HG03460 (cell line): ENCODE data around the gene TMEM164.
"Not testable (repeated sequence)": the region's sequence is repeated elsewhere in the genome, so short reads cannot be mapped to it uniquely, and the experiment has no call there.

Source experiments
- ATAC-seq: cut with Tn5 transposase; IDR thresholded peaks from one replicate; pipeline ENCODE4 v1.9.1; 2021; ENCODE audit not compliant: unreplicated experiment

Gene TMEM164

DNA sequence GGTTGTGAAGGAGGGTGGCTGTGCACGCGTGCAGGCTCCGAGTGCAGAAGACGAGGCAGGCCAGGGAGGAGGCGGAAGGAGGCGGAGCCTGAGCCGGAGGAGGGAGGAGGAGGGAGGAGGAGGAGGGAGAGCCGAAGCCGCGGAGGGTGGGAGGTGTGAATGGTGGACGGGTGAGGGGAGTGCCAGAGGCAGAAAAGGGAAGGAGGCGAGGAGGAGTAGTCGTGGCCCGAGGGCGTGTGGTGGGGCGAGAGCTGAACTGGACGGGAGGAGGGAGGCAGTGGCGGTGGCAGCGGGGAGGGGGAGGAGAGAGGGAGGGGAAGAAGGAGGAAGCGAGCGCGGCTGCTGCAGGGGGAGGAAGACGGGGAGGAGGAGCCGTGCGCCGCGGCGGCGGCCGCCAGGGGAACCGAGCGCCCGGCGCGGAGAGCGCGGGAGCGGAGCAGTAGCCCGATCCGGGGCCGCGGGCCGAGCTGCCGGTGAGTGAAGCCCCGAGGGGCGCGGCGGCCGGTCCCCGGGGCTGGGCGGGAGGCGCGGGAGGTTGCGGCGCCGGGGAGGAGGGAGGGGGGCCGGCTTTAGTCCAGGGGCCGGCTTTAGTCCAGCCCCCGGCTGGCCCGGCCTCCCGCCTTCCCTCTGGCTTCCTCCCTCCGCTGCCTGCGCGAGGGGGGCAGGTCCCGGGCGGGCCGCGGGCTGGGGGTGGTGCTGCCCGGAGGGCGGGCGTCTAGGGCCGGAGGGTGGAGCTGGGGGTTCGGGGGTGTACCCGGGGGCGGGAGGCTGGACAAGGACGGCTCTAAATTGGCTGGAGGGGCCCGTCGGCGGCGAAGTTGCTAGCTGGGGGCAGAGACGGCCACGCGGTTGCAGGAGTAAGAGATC, at the start of gene TMEM164:
TMEM164 (plus strand) TSS at position 815 of the 867 bp plus-strand sequence. CDS start 661 bp downstream, outside the sequence.
- ATAC-seq: peak; percentile 76

GRCh38 chrX:109954333-109954732, 48.6 kb upstream of the TMEM164 start:
- ATAC-seq: no peak

DNA sequence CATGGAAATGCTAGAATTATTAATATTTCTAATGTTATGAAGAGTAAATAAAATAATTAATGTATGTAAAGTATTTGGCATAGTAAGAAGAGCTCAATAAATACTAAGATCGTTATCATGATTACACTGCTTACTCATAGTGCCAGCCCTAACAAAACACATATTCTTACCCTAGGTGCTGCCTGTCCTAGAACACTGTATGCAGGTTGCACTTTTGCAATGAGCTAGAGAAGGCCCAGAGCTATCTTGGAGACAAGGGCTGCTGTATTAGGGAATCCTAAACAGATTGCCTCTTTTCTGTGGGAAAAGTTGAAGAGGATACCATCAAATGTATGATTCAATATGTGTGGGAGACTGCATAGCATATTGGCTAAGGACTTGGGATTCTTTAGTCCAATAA, 48.0 kb upstream of the TMEM164 start:
- no peak for ATAC-seq

GRCh38 chrX:109958266-109958665, 44.6 kb upstream of the TMEM164 start:
- ATAC-seq: no peak

- no peak for ATAC-seq
Observed at GRCh38 chrX:109959356-109959871, 43.5 kb upstream of the TMEM164 start.

DNA sequence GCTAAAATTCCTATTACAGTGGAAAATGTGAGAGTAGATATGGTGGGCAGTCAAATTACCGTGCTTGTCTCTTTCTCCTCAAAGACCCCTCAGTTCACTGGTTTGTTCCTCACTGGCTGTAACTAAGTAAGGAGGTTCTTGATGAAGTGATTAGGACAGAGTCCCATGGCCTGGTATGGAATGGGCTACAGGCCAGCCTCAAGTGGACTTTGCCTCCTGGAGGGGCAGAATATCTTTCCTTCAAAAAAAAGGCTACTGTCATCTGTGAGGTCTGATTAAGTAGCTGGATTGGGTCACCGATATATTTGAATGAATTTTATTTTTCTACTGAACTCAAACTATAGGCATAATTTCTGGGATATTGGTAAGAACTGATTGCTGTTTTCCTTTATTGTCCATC, 38.5 kb upstream of the TMEM164 start:
- ATAC-seq: no peak

DNA sequence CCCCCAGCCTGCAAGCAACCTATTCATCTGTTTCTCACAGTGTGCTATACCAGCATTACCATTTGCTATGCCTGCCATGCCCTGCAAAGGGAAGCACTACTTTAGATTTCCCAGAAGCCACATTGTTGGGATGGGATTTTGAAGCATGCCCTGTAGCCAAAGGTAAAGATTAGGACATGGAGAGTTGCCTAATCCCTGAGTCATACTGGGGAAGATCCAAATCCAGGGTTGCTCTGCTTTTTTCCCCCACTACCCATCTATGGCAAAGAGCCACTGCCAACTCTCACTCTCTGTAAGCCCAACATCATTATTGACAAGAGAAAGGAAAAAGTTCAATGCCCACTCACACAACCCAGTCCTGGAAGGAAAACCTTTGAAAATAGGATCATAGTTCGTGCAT, 36.7 kb upstream of the TMEM164 start:
- no peak for ATAC-seq

GRCh38 chrX:109967156-109967555, 35.8 kb upstream of the TMEM164 start:
- ATAC-seq: no peak

DNA sequence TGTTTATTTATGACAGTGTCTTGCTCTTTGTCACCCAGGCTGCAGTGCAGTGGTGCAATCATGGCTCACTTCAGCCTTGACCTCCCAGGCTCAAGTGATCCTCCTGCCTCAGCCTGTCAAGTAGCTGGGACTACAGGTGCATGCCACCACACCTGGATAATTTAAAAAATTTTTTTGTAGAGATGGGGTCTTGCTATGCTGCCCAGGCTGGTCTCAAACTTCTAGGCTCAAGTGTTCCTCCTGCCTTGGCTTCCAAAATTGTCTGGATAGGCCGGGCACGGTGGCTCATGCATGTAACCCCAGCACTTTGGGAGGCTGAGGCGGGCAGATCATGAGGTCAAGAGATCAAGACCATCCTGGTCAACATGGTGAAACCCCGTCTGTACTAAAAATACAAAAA, 32.1 kb upstream of the TMEM164 start:
- ATAC-seq: not testable (repeated sequence)

DNA sequence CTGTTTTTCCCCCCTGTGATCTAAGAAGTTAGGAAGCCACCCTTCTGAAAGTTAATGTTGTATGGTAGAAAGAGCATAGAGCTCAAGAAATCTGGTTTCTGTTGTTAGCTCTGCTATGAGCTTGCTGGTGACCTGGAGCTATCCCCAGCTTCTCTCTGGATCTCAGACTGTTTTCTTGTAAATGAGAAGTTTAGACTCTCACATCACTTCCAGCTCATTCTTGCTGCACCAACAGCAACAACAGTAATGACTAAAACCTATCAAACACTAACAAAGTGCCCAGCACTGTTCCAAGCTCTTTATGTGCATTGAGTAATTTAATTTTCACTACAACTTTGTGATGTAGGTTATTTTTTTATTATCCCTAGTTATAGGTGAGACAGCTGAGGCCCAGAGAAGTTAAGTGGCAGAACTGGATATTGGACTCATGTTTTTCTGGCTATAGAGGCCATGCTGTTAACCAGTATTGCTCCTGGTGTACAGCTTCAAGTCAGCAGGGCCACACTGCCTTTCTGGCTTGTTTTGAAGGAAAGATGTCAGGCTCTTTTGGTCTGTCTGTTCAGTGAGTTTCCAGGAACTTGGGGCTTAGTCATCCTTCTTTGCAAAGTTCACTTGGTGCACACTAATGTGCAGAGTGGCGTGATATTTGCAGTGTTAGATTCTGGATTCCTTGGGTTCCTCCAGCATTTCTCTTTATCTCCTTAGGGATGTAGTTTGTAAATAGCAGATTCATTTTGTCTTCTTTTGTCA, 27.8 kb upstream of the TMEM164 start:
- no peak for ATAC-seq

- not testable (repeated sequence) for ATAC-seq
Observed at GRCh38 chrX:109985210-109985609, 17.7 kb upstream of the TMEM164 start.

DNA sequence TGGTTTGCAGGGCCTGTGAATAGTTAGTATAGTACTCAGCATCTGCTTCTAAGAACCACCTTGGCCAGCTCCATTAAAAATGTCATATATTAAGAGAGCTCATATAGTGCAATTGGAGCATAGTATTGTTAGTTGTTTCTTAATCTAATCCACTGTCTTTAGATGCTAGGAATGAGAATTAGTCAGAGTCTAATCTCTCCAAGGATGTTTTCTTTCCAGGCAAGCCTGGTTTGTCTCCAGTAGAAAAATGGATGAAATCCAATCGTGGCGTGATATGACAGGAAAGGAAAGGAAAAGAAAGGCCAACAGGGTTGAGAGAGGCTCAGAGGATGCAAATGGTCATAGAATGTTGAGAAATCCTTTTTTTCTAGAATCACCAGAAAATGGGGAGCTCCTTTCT, 15.0 kb upstream of the TMEM164 start:
- no peak for ATAC-seq

DNA sequence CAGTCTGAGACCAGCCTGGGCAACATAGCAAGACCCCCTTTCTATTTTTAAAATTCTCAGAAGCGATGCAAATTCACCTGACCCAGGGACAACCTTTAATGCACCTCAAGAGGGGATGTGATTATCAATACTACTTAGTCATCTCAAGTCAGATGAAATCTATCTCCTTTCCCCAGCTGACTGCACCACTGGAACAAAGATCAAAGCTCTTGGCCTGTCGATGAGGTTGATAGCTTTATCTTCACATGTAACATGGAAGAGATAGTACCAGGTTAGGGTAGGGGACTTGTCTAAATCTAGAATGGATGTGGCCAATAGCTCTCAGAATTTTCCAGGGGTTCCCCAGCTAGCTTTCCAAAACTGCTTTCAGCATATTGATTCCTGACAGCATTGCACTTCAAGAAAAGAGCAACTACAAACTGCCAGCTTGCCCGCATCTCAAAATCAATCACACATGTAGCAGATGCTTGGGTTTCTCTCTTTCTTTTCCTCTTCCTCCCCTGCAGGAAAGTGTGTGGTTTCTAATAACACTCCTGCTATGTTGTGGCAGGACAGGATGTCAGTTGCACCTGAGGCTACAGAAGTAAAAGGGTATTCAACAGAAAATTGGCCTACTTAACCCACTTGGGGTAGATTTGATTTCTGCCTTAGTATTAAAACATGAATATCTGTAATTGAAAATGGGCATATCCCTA, 12.2 kb upstream of the TMEM164 start:
- ATAC-seq: no peak

GRCh38 chrX:109992203-109992602, 10.7 kb upstream of the TMEM164 start:
- ATAC-seq: no peak

DNA sequence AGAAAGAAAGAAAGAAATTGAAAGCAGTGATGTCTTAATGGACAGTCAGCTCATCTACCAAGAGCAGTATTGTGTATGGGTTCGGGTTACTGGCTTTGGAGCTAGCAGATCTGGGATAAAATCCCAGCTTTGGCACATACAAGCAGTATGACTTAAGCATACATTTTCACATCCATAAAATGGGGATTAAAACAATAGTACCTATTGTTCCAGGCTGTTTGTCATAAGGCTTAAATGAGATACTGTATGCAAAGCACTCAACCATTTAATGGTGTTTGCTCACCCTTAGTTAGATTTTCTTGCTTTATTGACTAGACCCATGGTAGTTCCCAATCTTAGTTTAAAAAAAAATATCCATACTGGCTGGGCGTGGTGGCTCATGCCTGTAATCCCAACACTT, 7.8 kb upstream of the TMEM164 start:
- no peak for ATAC-seq

DNA sequence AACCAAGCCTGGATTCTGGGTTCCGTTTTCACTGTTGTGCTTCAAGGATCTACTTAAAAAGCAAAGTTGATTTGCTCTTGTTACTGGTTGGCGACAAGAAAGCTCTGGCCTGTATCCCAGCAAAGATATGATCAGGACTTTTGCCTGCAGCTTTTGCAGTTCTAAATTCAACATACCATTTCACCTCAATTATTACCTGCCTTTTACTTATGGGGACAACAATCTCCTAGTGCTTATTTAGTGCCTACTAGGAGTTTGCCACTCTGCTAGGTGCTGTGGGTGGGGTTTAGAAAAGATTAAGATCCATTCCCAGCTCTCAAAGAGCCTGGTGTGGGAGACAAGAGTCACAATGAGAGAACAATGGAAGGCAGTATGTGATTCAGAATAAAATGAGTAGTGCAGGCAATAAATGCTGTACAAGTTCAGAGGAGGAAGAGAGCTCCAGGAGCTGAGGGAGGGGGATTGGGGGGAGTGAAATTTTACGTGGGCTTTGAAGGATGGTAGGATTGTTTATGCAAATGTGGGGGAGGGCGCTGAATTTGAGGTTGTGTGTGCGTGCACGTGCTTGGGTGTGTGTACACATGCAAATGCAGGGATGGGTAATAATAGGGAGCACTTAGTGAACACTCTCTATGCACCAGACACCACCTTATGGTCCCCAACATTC, 5.0 kb upstream of the TMEM164 start:
- no peak for ATAC-seq

DNA sequence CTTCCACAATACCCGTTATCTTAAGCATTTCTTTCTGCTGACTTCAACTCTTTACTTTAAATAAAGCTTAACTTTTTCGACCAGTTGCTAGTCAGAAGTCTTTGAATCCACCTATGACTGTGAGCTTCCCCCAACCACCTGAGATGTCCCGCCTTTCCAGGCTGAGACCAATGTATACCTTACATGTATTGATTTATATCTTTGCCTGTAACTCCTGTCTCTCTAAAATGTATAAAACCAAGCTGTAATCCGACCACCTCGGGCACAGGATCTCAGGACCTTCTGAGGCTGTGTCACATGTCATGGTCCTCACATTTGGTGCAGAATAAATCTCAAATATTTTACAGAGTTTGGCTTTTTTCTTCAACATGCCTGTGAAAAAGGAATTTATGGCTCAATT, 2.9 kb upstream of the TMEM164 start:
- no peak for ATAC-seq

- ATAC-seq: no peak
Observed at GRCh38 chrX:110000847-110001713, 1.8 kb upstream of the TMEM164 start.

- ATAC-seq: no peak
Observed at GRCh38 chrX:110001740-110002299, 1.1 kb upstream of the TMEM164 start.
